Measurements from ENCODE around the gene YDJC.
A peak's percentile ranks its signal among the peaks of the same experiment; 100 is the strongest.
"Not testable (repeated sequence)": the region's sequence is repeated elsewhere in the genome, so short reads cannot be mapped to it uniquely, and the experiment has no call there.

The YDJC gene

GRCh38 chr22:21628386-21629254, 1.2 kb downstream of the YDJC start:
- DNase-seq = no peak

- DNase-seq = no peak
These were observed 2.9 kb downstream of the YDJC start for GRCh38 chr22:21626735-21627469.

- no peak for DNase-seq
These were observed 3.6 kb downstream of the YDJC start for GRCh38 chr22:21626073-21626734.

- DNase-seq = no peak
These were observed 4.7 kb downstream of the YDJC start for GRCh38 chr22:21624880-21625791.

GRCh38 chr22:21624120-21624879, 5.5 kb downstream of the YDJC start:
- DNase-seq = peak in 4 of 6 experiments; percentile 6 to 26 (median 16)

DNA sequence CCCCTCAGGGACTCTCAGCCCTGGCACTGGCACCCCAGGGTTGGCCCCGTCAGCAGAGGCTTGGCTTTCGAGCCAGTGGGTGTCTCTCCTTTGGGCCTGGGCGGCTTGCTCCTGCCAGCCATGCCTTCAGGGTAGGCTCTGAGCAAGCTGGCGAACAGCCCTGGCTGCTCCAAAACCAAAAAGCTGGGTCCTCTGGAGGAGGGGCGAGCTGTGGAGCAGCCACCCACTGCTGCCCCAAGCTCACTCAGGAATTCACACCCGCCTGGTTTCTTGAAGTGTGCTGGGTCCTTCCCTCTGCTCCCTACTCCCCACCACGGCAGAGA, 6.2 kb downstream of the YDJC start:
- no peak for DNase-seq

DNA sequence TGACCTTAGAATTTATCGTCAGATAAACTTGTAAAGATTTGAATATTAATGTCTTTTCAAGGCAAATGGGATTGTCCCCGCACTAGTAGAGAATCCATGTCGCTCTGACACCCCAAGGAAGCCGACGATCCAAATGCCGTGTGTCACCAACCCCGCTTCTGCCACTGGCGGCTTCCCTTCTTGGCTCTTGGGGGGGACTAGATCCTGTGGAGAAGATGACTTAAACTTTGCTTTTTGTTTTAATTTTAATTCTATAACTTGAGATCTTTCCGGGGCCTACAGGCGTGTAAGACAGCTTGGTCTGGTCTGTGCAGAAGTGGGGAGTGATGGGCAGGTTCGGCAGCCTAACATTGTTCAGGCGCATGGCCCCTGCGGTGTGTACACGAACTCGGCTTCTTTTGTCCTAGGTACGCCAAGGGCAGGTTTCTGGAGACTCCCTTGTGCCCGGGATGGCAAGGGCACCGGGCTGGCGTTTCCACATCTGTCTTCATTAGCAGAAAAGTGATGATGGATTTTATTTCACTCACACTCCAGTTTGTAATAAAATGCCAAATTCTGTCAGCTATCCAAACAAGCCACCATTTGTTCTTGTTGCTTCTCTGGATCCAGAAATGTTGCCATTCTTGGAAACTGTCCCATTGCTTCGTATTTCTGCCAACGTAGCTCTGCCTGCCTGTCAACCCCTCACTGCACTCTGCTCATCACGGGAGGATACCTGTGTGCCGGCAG, 6.7 kb downstream of the YDJC start:
- no peak for DNase-seq

DNA sequence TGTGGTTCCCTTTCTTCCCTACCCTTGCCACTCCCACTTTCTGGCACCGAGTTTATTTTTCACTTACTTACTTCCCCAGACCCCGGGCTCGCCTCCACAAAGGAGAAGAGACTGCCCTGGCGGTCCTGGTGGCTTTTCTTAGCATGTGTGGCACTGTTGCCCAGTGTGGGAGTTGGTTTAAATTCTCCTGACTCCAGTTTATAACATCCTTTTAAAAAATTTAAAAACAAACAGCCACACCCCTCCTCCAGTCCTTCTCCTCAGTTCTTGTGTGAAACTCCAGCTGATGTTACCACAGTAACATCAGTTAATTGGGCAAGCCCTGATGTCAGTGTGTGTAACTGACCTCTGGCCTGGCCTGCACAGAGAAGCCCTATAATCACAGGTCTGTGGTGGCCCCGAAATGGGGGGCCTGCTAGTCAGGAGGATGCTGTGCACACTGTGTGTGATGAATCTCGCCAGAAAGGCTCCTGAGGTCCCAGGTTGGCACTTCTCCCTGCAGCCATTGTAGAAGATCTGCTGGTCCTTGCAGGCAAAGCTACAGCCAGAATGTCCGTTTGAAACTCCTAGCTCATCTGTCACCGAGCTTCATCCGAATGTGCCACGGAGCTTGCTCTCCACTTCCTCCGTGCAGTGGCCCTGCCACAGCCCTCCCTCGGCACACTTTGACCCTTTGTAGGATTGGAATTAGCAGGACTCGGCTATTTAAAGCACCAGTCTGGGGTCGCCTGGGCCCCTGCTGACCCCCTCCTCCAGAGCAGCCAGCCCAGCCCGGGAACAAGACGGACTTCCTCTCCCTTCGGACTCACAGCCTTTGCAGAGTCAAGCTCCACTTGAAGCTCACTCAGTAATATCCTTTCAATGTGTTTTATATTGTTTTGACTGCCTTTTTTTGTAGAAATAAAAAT, 7.6 kb downstream of the YDJC start:
- no peak for DNase-seq

GRCh38 chr22:21621025-21621424, 8.8 kb downstream of the YDJC start:
- no peak for DNase-seq

GRCh38 chr22:21617337-21617736, 12.5 kb downstream of the YDJC start:
- DNase-seq = not testable (repeated sequence)

- no peak for DNase-seq
These were observed 14.1 kb downstream of the YDJC start for GRCh38 chr22:21615731-21616130.

- no peak for DNase-seq
These were observed 16.1 kb downstream of the YDJC start for GRCh38 chr22:21613553-21614233.

DNA sequence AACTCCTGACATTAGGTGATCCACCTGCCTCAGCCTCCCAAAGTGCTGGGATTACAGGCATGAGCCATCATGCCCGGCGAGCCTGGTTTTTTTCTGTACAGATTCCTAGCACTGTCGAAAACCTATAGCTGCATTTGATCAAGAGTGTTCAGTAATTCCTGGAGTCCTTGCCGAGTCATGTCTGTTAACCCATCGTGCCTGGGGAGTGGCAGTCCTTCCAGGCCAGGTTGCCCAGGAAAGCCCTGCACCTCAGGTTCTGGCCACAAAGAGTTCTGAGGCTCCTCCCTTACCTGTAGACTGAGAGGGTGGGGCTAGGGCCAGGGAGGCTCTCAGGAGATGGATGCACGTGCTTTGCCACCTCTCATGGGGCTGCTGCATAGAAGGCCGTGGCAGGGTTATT, 17.0 kb downstream of the YDJC start:
- no peak for DNase-seq

- DNase-seq = no peak
These were observed 18.4 kb downstream of the YDJC start for GRCh38 chr22:21611210-21611977.

DNA sequence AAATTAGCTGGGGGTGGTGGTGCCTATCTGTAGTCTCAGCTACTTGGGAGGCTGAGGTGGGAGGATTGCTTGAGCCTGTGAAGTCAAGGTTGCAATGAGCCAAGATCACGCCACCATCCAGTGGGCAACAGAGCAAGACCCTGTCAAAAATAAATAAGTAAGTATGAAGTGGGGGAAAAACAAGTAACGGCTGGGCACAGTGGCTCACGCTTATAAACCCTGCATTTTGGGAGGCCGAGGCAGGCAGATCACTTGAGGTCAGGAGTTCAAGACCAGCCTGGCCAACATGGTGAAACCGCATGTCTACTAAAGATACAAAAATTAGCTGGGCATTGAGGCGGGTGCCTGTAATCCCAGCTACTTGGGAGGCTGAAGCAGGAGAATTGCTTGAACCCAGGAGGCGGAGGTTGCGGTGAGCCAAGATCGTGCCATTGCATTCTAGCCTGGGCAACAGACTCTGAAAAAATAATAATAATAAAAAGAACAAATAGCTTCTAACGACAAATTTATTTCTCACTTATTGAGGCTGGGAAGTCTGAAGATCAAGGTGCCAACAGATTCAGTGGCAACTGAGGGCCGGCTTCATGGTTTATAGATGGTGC, 20.2 kb downstream of the YDJC start:
- DNase-seq = not testable (repeated sequence)

- no peak for DNase-seq
These were observed 23.0 kb downstream of the YDJC start for GRCh38 chr22:21606775-21607174.

GRCh38 chr22:21605887-21606564, 23.8 kb downstream of the YDJC start:
- no peak for DNase-seq

DNA sequence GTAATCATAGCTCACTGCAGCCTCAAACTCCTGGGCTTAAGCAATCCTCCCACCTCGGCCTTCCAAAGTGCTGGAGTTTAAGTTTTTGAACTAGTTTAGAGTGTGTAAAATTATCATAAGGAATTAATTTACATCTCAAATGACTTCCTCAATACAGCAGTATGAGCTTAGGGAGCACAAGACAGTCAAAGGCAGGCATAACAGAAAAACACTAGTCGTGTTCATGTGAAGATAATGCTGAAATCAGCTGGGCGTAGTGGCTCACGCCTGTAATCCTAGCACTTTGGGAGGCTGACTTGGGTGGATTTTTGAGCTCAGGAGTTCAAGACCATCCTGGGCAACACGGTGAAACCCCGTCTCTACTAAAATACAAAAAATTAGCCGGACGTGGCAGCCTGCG, 25.8 kb downstream of the YDJC start:
- DNase-seq = no peak
